Stimulated activated CD4-positive, alpha-beta T cell treated with anti-CD3 and anti-CD28 coated beads, TNF-alpha, amount 100 ng/mL, for 24 hours (primary cell): ENCODE measurements around the gene WAS.
"Not testable (repeated sequence)": the region's sequence is repeated elsewhere in the genome, so short reads cannot be mapped to it uniquely, and the experiment has no call there.

Experiments used
- DNase-seq, 3 experiments: peaks; one replicate each; pipeline ENCODE4 v3.0.0-alpha.2; 2020; ENCODE audit warnings: low read depth in 3 of 3

The WAS gene

GRCh38 chrX:48683411-48683982 is at the start of gene WAS:
WAS (plus strand) TSS chrX:48683799; CDS start chrX:48683854, 55 bp downstream.
- peak in 2 of 3 experiments; percentile 21 to 33 for DNase-seq

DNA sequence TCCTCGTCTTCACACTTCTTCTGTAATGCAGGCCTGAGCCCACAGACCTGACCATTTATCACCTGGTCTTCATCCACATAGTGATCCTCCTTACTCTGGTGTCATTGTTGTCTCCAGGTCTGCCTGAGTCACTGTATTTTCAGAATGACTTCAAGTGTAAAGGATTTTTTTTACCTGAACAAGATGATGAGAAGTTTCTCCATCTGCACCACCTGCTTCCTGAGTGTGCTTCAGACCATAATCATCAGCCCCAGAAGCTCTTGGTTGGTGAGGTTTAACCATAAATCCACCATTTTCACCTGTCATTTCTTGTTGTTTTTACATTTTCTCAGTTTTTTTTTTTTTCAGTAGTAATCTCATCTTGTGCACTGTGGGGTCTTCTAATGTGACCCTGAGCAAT is 47.3 kb upstream of the WAS start:
- DNase-seq = no peak

DNA sequence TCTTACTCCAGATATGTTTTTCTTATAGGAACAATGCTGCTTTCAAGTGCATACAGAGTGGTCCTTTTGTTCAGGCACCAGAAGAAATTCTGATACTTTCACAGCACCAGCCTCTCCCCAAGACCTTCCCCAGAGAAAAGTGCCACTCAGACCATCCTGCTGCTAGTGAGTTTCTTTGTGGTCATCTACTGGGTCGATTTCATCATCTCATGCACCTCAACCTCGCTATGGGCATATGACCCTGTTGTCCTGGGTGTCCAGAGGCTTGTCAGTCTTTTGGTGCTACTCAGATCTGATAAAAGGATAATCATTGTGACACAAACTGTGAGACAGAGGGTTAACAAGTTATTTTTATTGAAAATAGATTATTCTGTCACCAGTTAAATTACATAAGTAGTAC is 46.8 kb upstream of the WAS start:
- no peak for DNase-seq

DNA sequence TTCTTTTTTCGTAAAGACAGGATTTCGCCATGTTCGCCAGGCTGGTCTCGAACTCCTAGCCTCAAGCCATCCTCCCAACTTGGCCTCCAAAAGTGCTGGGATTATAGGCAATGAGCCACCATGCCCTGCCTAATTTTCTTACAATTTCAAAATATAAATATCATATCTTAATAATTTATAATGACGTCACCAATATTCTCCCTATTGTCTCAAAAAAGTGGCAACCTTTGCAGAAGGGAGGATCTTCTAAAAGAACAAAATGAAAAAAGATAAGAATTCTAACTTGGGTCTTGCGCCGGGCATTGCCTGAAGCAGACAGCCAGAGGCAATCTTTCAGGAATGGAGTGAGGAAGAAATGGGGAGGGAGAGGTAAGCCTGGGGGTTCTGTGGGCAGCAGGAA is 37.9 kb upstream of the WAS start:
- DNase-seq = no peak

DNA sequence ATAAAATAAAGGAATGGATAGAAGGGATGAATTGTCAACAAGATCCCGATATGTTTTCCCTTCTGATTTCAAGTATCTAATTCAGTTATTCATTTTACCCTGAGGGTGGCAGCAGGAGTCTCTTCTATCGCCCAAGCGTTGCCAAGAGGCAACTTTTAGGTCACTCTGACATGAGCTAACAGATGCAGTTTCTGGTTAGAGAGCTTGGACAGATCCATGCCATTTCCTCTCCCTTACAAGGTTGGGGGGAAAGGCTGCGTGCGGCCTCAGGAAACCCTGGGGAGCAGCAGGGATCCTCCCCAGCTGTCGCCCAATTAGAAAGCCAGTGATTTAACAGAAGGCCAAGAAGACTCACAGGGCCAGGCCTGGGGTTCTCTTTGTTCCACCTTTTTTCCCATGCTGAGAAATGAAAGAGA is 35.3 kb upstream of the WAS start:
- DNase-seq = peak in 2 of 3 experiments; percentile 1 to 8

DNA sequence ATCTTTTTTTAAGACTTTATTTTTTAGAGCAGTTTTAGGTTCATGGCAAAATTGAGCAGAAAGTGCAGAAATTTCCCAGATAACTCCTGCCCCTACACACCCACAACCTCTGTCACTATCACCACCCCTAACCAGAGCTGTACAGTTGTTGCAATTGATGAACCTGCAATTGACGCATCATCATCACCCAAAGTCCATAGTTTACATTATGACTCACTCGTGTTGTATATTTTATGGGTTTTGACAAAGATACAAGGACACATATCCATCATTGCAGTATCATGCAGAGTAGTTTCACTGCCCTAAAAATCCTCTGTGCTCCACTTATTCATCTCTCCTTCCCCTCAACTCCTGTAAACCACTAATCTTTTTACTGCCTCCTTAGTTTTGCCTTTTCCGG is 34.5 kb upstream of the WAS start:
- DNase-seq = no peak

GRCh38 chrX:48652055-48652579 is 31.5 kb upstream of the WAS start:
- DNase-seq = not testable (repeated sequence)

DNA sequence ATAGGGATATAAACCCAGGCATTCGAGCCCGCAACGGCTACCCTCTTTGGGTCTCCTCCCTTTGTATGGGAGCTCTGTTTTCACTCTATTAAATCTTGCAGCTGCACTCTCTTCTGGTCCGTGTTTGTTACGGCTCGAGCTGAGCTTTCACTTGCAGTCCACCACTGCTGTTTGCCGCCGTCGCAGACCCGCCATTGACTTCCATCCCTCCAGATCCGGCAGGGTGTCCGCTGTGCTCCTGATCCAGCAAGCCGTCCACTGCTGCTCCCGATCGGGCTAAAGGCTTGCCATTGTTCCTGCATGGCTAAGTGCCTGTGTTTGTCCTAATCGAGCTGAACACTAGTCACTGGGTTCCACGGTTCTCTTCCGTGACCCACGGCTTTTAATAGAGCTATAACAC is 28.9 kb upstream of the WAS start:
- DNase-seq = not testable (repeated sequence)

DNA sequence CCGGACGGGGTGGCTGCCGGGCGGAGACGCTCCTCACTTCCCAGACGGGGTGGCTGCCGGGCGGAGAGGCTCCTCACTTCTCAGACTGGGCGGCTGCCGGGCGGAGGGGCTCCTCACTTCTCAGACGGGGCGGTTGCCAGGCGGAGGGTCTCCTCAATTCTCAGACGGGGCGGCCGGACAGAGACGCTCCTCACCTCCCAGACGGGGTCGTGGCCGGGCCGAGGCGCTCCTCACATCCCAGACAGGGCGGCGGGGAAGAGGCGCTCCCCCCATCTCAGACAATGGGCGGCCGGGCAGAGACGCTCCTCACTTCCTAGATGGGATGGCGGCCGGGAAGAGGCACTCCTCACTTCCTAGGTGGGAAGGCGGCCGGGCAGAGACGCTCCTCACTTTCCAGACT is 23.9 kb upstream of the WAS start:
- not testable (repeated sequence) for DNase-seq

GRCh38 chrX:48663241-48663640 is 20.4 kb upstream of the WAS start:
- no peak for DNase-seq

GRCh38 chrX:48664156-48664555 is 19.4 kb upstream of the WAS start:
- DNase-seq = no peak

DNA sequence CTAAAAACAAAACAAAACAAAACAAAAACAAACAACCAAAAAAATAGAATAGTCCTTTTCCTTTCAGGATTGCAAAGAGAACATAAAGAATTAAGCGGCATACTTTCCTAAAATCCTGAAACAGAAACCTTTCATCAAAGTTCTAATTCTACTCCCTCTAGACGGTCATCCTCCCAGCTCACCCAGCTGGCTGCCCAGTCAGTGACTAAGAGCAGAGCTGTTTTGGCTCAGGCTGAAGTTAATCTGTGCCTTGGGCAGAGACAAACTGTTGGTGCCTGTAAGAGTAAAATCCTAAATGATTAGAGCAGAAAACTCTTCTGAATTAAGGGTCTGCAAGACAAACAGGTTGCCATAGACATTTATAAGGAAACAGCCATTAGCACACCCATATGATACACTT is 17.6 kb upstream of the WAS start:
- DNase-seq = no peak

GRCh38 chrX:48666649-48667048 is 16.9 kb upstream of the WAS start:
- no peak for DNase-seq

DNA sequence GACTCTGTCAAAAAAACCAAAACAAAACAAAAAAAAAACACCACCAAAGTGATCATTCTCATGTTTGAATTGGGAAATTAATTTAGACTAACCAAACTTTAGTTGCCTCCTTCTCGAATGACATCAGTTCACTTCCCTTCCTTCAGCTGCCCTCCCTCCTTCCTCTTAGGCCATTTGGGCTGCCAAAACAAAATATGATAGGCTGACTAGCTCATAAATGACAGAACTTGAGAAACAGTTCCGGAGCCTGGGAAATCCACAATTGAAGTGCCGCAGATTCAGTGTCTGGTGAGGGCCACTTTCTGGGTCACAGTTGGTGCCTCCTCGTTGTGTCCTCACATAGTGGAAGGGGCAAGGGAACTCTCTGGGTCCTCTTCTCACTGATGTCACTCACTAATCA is 16.1 kb upstream of the WAS start:
- no peak for DNase-seq

- not testable (repeated sequence) for DNase-seq
These were observed 15.4 kb upstream of the WAS start for GRCh38 chrX:48668187-48668586.

GRCh38 chrX:48676106-48676892 is 7.3 kb upstream of the WAS start:
- DNase-seq = peak; percentile 73 to 87 (median 76)

- DNase-seq = no peak
These were observed 6.7 kb upstream of the WAS start for GRCh38 chrX:48676893-48677270.

GRCh38 chrX:48677516-48677915 is 6.1 kb upstream of the WAS start:
- no peak for DNase-seq

DNA sequence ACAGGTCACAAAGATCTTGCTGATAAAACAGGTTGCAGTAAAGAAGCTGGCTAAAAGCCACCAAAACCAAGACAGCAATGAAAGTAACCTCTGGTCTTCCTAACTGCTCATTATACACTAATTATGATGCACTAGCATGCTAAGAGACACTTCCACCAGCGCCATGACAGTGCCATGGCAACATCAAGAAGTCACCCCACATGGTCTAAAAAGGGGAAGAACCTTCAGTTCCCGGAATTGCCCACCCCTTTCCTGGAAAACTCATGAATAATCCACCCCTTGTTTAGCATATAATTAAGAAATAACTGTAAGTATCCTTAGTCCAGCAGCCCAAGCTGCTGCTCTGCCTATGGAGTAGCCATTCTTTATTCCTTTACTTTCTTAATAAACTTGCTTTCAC is 3.1 kb upstream of the WAS start:
- not testable (repeated sequence) for DNase-seq

- not testable (repeated sequence) for DNase-seq
These were observed 2.7 kb upstream of the WAS start for GRCh38 chrX:48680925-48681324.

DNA sequence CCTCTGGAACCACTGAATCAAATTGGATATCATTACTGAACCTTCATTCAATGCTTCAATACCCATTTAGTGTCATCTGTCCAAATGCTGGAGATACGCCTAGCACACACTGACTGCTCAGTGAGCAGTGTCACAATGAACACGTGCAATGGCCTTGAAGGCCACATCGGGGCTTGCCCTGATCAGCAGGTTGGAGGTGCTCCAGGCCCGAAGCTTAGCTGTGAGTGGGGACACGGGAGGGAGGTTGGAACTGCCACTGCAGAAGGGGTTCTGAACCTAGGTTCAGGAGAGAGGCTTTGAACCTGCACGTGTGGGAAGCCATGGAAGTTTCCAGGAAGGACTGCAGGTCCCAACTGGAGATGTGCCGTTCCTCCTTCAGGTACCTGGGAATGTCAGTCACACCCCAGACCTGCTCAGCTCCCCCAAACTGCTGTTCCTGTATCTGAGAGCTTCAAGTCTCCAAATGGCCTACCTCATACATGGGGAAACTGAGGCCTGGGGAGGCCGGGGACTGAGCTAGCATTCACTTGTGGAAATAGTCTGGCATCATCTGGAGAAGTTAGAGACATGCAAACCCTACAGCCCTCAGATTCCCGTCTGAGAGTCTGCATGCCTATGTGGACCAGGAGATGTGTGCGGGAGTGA is 1.9 kb upstream of the WAS start:
- DNase-seq = no peak

GRCh38 chrX:48682795-48683194 is 804 bp upstream of the WAS start:
- not testable (repeated sequence) for DNase-seq

GRCh38 chrX:48684134-48684533 is 535 bp downstream of the WAS start:
- DNase-seq = no peak
